Right lobe of liver (tissue), 4 donors: Measurements from ENCODE around the gene WNK2.

Experiments
- CTCF ChIP-seq, 4 donors: fragments of 200-600 bp in 3 of 4; fragments of 450-650 bp in 1 of 4; IDR thresholded peaks; one replicate each; pipeline versions ENCODE4 v1.5.1 to v1.8.0; 2016 to 2022; ENCODE audit warnings: antibody characterized with exemption in 4 of 4, mild to moderate bottlenecking in 2 of 4
- POLR2A ChIP-seq: fragments of 450-650 bp; IDR thresholded peaks from one replicate; pipeline ENCODE4 v1.6.1; 2017; ENCODE audit warnings: antibody characterized with exemption, mild to moderate bottlenecking
- donor health status: DM: no; HTN: no; CAD: no.
- donor health status: DM: no; HTN: no; CAD: no.
- donor health status: DM: no; HTN: yes; CAD: no.

DNA sequence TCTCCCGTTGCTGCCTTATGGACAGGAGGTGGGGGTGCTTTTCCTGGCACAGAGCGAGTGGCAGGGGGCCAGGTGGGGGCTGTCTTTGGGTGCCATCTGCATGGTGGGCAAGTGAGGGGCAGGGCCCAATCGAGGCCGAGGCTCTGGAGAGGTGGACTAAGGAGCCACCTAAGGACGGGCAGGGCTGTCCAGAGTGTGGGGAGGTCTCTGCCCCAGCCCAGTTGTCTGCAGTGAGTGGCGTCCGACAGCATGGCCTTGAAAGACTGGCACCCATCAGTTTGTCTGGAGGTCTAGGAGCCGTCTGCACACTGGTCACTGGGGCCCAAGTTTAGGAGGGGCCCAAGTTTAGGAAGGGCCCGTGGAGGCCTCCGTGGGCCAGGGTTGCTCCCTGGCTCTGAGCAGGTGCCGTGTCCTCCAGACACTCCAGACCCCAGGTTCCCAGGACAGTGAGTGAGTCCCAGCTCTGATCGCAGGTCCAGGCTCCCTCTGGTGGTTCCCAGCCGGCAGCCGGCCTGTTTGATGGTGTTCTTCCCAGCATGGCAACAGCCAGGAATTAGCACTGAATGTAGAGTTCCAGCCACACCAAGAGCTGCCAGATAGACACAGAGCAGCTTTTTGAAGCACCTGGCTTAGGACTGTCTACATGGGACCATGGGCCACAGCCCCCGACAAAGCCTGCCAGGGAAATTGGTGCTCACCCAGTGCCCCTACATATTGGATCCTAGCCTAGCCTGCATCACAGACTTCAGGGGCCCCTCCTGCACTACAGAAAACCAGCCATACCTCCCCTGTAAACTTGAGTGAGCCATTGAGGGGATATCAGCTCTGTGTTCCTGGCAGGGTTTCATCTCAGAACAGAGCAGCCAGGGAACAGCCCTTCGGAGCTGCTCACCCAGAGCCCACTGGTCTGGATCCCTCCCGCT is 120.9 kb downstream of the WNK2 start:
- TF ChIP-seq CTCF (IDR thresholded peaks at IDR 0.05) (peak; percentile 47 to 63 (median 55)), POLR2A (no peak)
